Measurements from ENCODE around the gene COL27A1. TPM values are rescaled to one million over a fixed set of nuclear protein-coding genes. Genes with fewer than 3 reads are reported as not detected.

Gene COL27A1
- total and polyA plus RNA-seq, 2 experiments from 2014 or later = 44.6 to 47.0 TPM

DNA sequence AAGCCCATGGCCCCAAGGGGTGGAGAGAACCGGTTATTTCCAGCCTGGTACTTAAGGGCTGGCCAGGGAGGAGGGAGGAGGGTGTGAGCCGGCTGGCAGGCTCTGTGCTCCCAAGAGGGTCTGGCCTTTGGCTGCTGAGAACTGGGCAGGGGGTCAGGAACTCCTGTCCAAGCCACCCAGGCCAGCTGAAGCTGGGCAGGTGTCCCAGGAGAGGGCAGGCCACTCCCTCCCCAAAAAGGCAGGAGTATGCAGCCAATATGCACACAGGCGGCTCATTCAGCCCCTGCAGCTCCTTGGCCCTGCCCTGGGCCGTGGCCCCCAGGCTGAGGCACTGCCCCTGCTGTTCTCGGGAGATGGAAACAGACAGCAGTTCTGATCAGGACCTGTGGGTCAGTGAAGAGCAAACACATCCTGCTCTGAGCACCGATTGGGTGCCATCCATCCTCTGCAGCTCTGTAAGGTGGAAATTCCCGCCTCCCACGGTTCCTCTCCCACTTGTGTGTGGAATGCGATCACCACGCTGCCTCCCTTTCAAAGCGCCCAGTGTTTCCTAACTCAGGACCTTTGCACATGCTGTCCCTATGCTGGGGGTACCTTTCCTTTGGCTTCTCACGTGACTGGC lies 39.1 kb upstream of the COL27A1 start:
- Histone ChIP-seq H3K79me2 (no peaks in the 10 kb centered on the region), H3K36me3 (replicated peaks; ENCODE audit: insufficient read depth, low read depth) (no peaks in the 10 kb centered on the region), H3K4me1 (ENCODE audit: insufficient read depth) (peaks cover 29% of the 10 kb centered on the region), H2AFZ (no peak overlapping the region), H3K9me3 (ENCODE audit: low read depth) (no peaks in the 10 kb centered on the region), H3K4me2 (no peak overlapping the region), H3K27me3 (no peaks in the 10 kb centered on the region), H3K4me3 (no peak overlapping the region), H4K20me1 (ENCODE audit: insufficient read depth, poor library complexity, severe bottlenecking) (no peaks in the 10 kb centered on the region), H3K9me2 (replicated peaks; ENCODE audit: insufficient read depth) (no peaks in the 10 kb centered on the region), H3K27ac (no peak overlapping the region)
- no peak for DNase-seq (ENCODE audit: low spot score)
- TF ChIP-seq, protein P1, sequence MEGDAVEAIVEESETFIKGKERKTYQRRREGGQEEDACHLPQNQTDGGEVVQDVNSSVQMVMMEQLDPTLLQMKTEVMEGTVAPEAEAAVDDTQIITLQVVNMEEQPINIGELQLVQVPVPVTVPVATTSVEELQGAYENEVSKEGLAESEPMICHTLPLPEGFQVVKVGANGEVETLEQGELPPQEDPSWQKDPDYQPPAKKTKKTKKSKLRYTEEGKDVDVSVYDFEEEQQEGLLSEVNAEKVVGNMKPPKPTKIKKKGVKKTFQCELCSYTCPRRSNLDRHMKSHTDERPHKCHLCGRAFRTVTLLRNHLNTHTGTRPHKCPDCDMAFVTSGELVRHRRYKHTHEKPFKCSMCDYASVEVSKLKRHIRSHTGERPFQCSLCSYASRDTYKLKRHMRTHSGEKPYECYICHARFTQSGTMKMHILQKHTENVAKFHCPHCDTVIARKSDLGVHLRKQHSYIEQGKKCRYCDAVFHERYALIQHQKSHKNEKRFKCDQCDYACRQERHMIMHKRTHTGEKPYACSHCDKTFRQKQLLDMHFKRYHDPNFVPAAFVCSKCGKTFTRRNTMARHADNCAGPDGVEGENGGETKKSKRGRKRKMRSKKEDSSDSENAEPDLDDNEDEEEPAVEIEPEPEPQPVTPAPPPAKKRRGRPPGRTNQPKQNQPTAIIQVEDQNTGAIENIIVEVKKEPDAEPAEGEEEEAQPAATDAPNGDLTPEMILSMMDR (IDR thresholded peaks at IDR 0.05; ENCODE audit: poor library complexity) = no peak
- TF ChIP-seq EZH2 (IDR thresholded peaks at IDR 0.05; ENCODE audit: borderline replicate concordance) (no peak), EZH2phosphoT487 (IDR thresholded peaks at IDR 0.05; ENCODE audit: low read depth, severe bottlenecking, unreplicated experiment) (no peak)
- 87% methylated on average over 12 of the region's 12 CpGs for WGBS (ENCODE audit: low lambda C conversion rate, missing lambda C conversion rate)

DNA sequence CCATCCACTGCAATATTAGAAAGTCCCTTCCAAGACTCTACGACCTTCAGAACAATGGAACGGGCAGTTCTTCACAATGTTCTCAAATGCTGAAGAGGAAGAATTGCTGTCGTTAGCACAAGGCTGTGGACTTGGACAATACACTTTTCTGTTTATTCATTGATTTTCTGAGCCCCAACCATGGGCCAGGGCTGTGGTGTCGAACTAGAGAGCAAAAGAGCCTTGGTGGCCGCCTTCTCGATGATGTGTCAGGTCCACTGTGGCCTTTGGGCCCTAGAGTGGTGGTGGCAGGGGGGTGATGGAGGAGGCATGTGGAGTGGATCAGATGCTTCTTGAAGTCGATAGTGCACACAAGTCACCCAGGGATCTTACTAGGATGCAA lies 37.7 kb upstream of the COL27A1 start:
- Histone ChIP-seq H3K9me2 (replicated peaks; ENCODE audit: insufficient read depth) (no peaks in the 10 kb centered on the region), H3K36me3 (replicated peaks; ENCODE audit: insufficient read depth, low read depth) (no peaks in the 10 kb centered on the region), H2AFZ (no peak overlapping the region), H3K9me3 (ENCODE audit: low read depth) (no peaks in the 10 kb centered on the region), H3K27me3 (no peaks in the 10 kb centered on the region), H3K4me3 (no peak overlapping the region), H3K4me1 (ENCODE audit: insufficient read depth) (peaks cover 37% of the 10 kb centered on the region), H3K27ac (peak overlapping the region; percentile 51), H3K4me2 (no peak overlapping the region), H3K79me2 (no peaks in the 10 kb centered on the region), H4K20me1 (ENCODE audit: insufficient read depth, poor library complexity, severe bottlenecking) (no peaks in the 10 kb centered on the region)
- no peak for DNase-seq (ENCODE audit: low spot score)
- TF ChIP-seq, protein P1 (IDR thresholded peaks at IDR 0.05; ENCODE audit: poor library complexity) = no peak
- no peak for TF ChIP-seq EZH2phosphoT487 (IDR thresholded peaks at IDR 0.05; ENCODE audit: low read depth, severe bottlenecking, unreplicated experiment)
- no peak for TF ChIP-seq EZH2 (IDR thresholded peaks at IDR 0.05; ENCODE audit: borderline replicate concordance)
- WGBS (ENCODE audit: low lambda C conversion rate, missing lambda C conversion rate) = 69% methylated on average over 7 of the region's 7 CpGs

DNA sequence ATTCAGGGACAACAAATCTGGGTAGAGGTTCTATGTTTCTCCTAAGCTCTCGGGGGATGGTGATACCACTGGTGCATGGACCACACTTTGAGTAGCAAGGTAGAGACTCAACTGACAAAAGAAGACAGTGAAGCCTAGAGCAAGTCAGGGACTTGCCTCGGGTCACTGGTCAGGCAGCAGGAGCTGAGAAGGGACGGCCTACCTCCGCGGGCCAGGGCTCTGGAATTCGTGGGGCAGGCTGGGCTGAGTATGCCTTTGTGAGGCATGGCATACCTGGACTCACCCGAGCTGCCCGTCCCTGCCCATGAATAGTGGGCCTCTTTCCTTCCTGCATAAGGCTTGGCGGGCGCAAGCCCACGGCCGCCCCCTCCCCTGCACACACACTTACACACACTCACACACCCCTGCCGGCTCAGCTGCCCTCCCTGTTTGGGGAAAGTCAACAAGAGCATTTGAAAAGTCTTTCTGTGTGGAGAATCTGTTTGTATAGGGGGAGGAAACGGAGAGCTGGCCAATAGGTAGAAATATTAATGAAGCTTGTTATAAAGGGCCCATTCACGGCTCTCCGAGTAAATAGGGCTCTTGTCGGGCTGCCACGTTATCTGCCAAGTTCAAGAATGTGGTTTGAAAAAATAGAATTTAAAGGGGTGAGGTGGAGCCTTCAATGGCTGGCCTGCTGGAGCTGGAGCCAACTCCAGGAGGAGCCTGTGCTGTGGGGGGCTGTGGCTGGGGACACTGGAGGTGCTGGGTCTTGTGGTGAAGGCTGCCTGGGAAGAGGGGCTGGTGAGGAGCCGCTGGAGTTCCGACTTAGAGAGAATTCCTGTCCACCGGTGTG lies 37.1 kb upstream of the COL27A1 start:
- Histone ChIP-seq H3K4me3 (no peak overlapping the region), H3K27me3 (no peaks in the 10 kb centered on the region), H3K4me1 (ENCODE audit: insufficient read depth) (peaks cover 37% of the 10 kb centered on the region), H3K27ac (peak overlapping the region; percentile 81), H4K20me1 (ENCODE audit: insufficient read depth, poor library complexity, severe bottlenecking) (no peaks in the 10 kb centered on the region), H3K9me3 (ENCODE audit: low read depth) (no peaks in the 10 kb centered on the region), H3K4me2 (peak overlapping the region; percentile 4), H3K9me2 (replicated peaks; ENCODE audit: insufficient read depth) (no peaks in the 10 kb centered on the region), H3K79me2 (no peaks in the 10 kb centered on the region), H3K36me3 (replicated peaks; ENCODE audit: insufficient read depth, low read depth) (no peaks in the 10 kb centered on the region), H2AFZ (no peak overlapping the region)
- WGBS (ENCODE audit: low lambda C conversion rate, missing lambda C conversion rate) = 40% methylated on average over 21 of the region's 21 CpGs
- peak; percentile 48 for DNase-seq (ENCODE audit: low spot score)
- TF ChIP-seq, protein P1 (IDR thresholded peaks at IDR 0.05; ENCODE audit: poor library complexity) = no peak
- TF ChIP-seq EZH2phosphoT487 (IDR thresholded peaks at IDR 0.05; ENCODE audit: low read depth, severe bottlenecking, unreplicated experiment) (no peak), EZH2 (IDR thresholded peaks at IDR 0.05; ENCODE audit: borderline replicate concordance) (no peak)
